Hematopoietic multipotent progenitor cell treated with erythropoietin and hydrocortisone succinate and interleukin-3 and kit ligand, for 15 days (in vitro differentiated cells): ENCODE data around the gene SUGCT.
"Not testable (repeated sequence)": the region's sequence is repeated elsewhere in the genome, so short reads cannot be mapped to it uniquely, and the experiment has no call there.

Experiments used
- DNase-seq: peaks from one replicate; pipeline ENCODE4 v3.0.0-alpha.2; 2015; ENCODE audit warnings: low spot score

The SUGCT gene

GRCh38 chr7:40621592-40621998, 486.8 kb downstream of the SUGCT start:
- no peak for DNase-seq

GRCh38 chr7:40622941-40623501, 488.2 kb downstream of the SUGCT start:
- no peak for DNase-seq

- DNase-seq = no peak
Observed at GRCh38 chr7:40623863-40624262, 489.1 kb downstream of the SUGCT start.

GRCh38 chr7:40627361-40627760, 492.6 kb downstream of the SUGCT start:
- not testable (repeated sequence) for DNase-seq

GRCh38 chr7:40629891-40630290, 495.1 kb downstream of the SUGCT start:
- no peak for DNase-seq

- DNase-seq = no peak
Observed at GRCh38 chr7:40634118-40634517, 499.3 kb downstream of the SUGCT start.

GRCh38 chr7:40638545-40639320, 503.9 kb downstream of the SUGCT start:
- DNase-seq = no peak

GRCh38 chr7:40640566-40640965, 505.8 kb downstream of the SUGCT start:
- no peak for DNase-seq

GRCh38 chr7:40641701-40642100, 506.9 kb downstream of the SUGCT start:
- no peak for DNase-seq

- no peak for DNase-seq
Observed at GRCh38 chr7:40643664-40644063, 508.9 kb downstream of the SUGCT start.

GRCh38 chr7:40644454-40645188, 509.8 kb downstream of the SUGCT start:
- no peak for DNase-seq

- DNase-seq = no peak
Observed at GRCh38 chr7:40645197-40645596, 510.4 kb downstream of the SUGCT start.

- no peak for DNase-seq
Observed at GRCh38 chr7:40646717-40647116, 511.9 kb downstream of the SUGCT start.

- no peak for DNase-seq
Observed at GRCh38 chr7:40647719-40648118, 512.9 kb downstream of the SUGCT start.

GRCh38 chr7:40649247-40649646, 514.4 kb downstream of the SUGCT start:
- no peak for DNase-seq

- DNase-seq = not testable (repeated sequence)
Observed at GRCh38 chr7:40650903-40651302, 516.1 kb downstream of the SUGCT start.

- no peak for DNase-seq
Observed at GRCh38 chr7:40654171-40654570, 519.4 kb downstream of the SUGCT start.

GRCh38 chr7:40655426-40655825, 520.6 kb downstream of the SUGCT start:
- no peak for DNase-seq

- DNase-seq = no peak
Observed at GRCh38 chr7:40656349-40656748, 521.5 kb downstream of the SUGCT start.

GRCh38 chr7:40658729-40659128, 523.9 kb downstream of the SUGCT start:
- no peak for DNase-seq

- no peak for DNase-seq
Observed at GRCh38 chr7:40659231-40659630, 524.4 kb downstream of the SUGCT start.

- DNase-seq = no peak
Observed at GRCh38 chr7:40673285-40673684, 538.5 kb downstream of the SUGCT start.

GRCh38 chr7:40674316-40674715, 539.5 kb downstream of the SUGCT start:
- no peak for DNase-seq
